ENCODE measurements around the gene VWF. TPM values are rescaled to one million over a fixed set of nuclear protein-coding genes. Genes with fewer than 3 reads are reported as not detected.

The VWF gene
- total RNA-seq, 1 experiment from 2014 or later, result 0.41 TPM

- H3K9me3 ChIP-seq, result no peaks in the 10 kb centered on the region
- no peaks in the 10 kb centered on the region for H3K27me3 Mint-ChIP-seq (ENCODE audit: insufficient read depth, unreplicated experiment)
- H3K4me3 ChIP-seq (ENCODE audit: low read depth, low read length), result no peak overlapping the region
- no peak for TF ChIP-seq CTCF (IDR thresholded peaks at IDR 0.05; ENCODE audit: insufficient read depth in 1 of 2, low read depth in 1 of 2, low read length in 1 of 2, severe bottlenecking in 1 of 2, unreplicated experiment in 1 of 2)
- ChIA-PET POLR2A (no interaction called here), CTCF (interaction anchor here (0.9 to 2.7 kb wide), 6 partner anchors 23 to 219 kb away, joined by 3 to 9 read pairs (median 4); no protein-coding TSS in a partner anchor)
- H3K4me1 Mint-ChIP-seq (ENCODE audit: low read depth, unreplicated experiment), result peaks cover 49% of the 10 kb centered on the region
- H3K36me3 Mint-ChIP-seq (ENCODE audit: insufficient read depth, unreplicated experiment), result peaks cover 6% of the 10 kb centered on the region
- H3K27me3 ChIP-seq (replicated peaks; ENCODE audit: control insufficient read depth, insufficient read depth, low read length), result no peaks in the 10 kb centered on the region
- H3K4me1 ChIP-seq, result peaks cover 24% of the 10 kb centered on the region
- no peak overlapping the region for H3K27ac Mint-ChIP-seq (ENCODE audit: unreplicated experiment)
- no TSS peak for BruUV-seq (replicated peaks)
- intact Hi-C loops (cut with micrococcal nuclease; ENCODE audit: unreplicated experiment), result no loop called here
- DNase-seq, result no peak
- H3K4me3 Mint-ChIP-seq (ENCODE audit: unreplicated experiment), result no peak overlapping the region
- no peaks in the 10 kb centered on the region for H3K9me3 Mint-ChIP-seq (ENCODE audit: unreplicated experiment)
- H3K36me3 ChIP-seq (ENCODE audit: control insufficient read depth, insufficient read depth, low read length), result no peaks in the 10 kb centered on the region
Observed at GRCh38 chr12:6065863-6066199, 58.6 kb downstream of the VWF start.

- POLR2A ChIA-PET, result no interaction called here
- intact Hi-C loops (cut with micrococcal nuclease; ENCODE audit: unreplicated experiment), result no loop called here
- Mint-ChIP-seq H3K4me1 (ENCODE audit: low read depth, unreplicated experiment) (peaks cover 44% of the 10 kb centered on the region), H3K27me3 (ENCODE audit: insufficient read depth, unreplicated experiment) (no peaks in the 10 kb centered on the region), H3K27ac (ENCODE audit: unreplicated experiment) (no peak overlapping the region), H3K9me3 (ENCODE audit: unreplicated experiment) (no peaks in the 10 kb centered on the region), H3K36me3 (ENCODE audit: insufficient read depth, unreplicated experiment) (peaks cover 1% of the 10 kb centered on the region), H3K4me3 (ENCODE audit: unreplicated experiment) (no peak overlapping the region)
- BruUV-seq (replicated peaks), result no TSS peak
- TF ChIP-seq CTCF (IDR thresholded peaks at IDR 0.05; ENCODE audit: insufficient read depth in 1 of 2, low read depth in 1 of 2, low read length in 1 of 2, severe bottlenecking in 1 of 2, unreplicated experiment in 1 of 2), result no peak
- Histone ChIP-seq H3K27me3 (replicated peaks; ENCODE audit: control insufficient read depth, insufficient read depth, low read length) (no peaks in the 10 kb centered on the region), H3K36me3 (ENCODE audit: control insufficient read depth, insufficient read depth, low read length) (no peaks in the 10 kb centered on the region), H3K9me3 (no peaks in the 10 kb centered on the region), H3K4me3 (ENCODE audit: low read depth, low read length) (no peak overlapping the region), H3K4me1 (peaks cover 19% of the 10 kb centered on the region)
- no peak for DNase-seq
- CTCF ChIA-PET, result interaction anchor here (0.5 to 2.7 kb wide), 8 partner anchors 19 to 219 kb away, joined by 3 to 9 read pairs (median 4); no protein-coding TSS in a partner anchor
Observed at GRCh38 chr12:6065131-6065862, 59.2 kb downstream of the VWF start.

GRCh38 chr12:6062757-6063735 lies 61.4 kb downstream of the VWF start:
- Histone ChIP-seq H3K9me3 (no peaks in the 10 kb centered on the region), H3K4me1 (peaks cover 16% of the 10 kb centered on the region), H3K27me3 (replicated peaks; ENCODE audit: control insufficient read depth, insufficient read depth, low read length) (no peaks in the 10 kb centered on the region), H3K36me3 (ENCODE audit: control insufficient read depth, insufficient read depth, low read length) (no peaks in the 10 kb centered on the region), H3K4me3 (ENCODE audit: low read depth, low read length) (no peak overlapping the region)
- no peak overlapping the region for H3K27ac Mint-ChIP-seq (ENCODE audit: unreplicated experiment)
- BruUV-seq (replicated peaks), result no TSS peak
- TF ChIP-seq CTCF (IDR thresholded peaks at IDR 0.05; ENCODE audit: insufficient read depth in 1 of 2, low read depth in 1 of 2, low read length in 1 of 2, severe bottlenecking in 1 of 2, unreplicated experiment in 1 of 2), result peak; percentile 99 to 100
- CTCF ChIA-PET, result interaction anchor here (1.0 to 2.0 kb wide), 3 partner anchors 132 to 221 kb away, joined by 3 to 17 read pairs (median 4); no protein-coding TSS in a partner anchor
- H3K36me3 Mint-ChIP-seq (ENCODE audit: insufficient read depth, unreplicated experiment), result no peaks in the 10 kb centered on the region
- peaks cover 39% of the 10 kb centered on the region for H3K4me1 Mint-ChIP-seq (ENCODE audit: low read depth, unreplicated experiment)
- no peaks in the 10 kb centered on the region for H3K27me3 Mint-ChIP-seq (ENCODE audit: insufficient read depth, unreplicated experiment)
- DNase-seq, result peak; percentile 79 to 85
- no peak overlapping the region for H3K4me3 Mint-ChIP-seq (ENCODE audit: unreplicated experiment)
- H3K9me3 Mint-ChIP-seq (ENCODE audit: unreplicated experiment), result no peaks in the 10 kb centered on the region
- intact Hi-C loops (cut with micrococcal nuclease; ENCODE audit: unreplicated experiment), result loop anchor here (1.0 kb wide), 3 partner anchors 132 to 222 kb away; no protein-coding TSS in a partner anchor
- POLR2A ChIA-PET, result no interaction called here

Measured in Caco-2 (cell line).